Activated gamma-delta T cell (primary cell): ENCODE data around the gene CCDC57.
"Not testable (repeated sequence)": the region's sequence is repeated elsewhere in the genome, so short reads cannot be mapped to it uniquely, and the experiment has no call there.

ENCODE experiments used
- DNase-seq: peaks from one replicate; lab custom pipeline; 2025; lab: John Stamatoyannopoulos, UW

CCDC57 gene

DNA sequence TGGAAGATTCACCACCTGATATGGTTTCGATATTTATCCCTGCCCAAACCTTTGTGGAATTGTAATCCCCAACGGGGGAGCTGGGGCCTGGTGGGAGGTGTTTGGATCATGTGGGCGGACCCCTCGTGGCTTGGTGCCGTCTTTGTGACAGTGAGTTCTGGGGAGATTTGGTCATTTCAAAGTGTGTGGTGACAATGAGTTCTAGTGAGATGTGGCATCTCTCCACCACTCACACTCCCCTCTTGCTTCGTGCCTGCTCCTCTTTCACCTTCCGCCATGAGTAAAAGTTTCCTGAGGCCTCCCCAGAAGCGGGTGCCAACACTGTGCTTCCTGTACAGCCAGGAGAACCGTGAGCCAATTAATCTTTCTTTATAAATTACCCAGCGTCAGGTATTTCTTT is 9.7 kb downstream of the CCDC57 start:
- DNase-seq = no peak

DNA sequence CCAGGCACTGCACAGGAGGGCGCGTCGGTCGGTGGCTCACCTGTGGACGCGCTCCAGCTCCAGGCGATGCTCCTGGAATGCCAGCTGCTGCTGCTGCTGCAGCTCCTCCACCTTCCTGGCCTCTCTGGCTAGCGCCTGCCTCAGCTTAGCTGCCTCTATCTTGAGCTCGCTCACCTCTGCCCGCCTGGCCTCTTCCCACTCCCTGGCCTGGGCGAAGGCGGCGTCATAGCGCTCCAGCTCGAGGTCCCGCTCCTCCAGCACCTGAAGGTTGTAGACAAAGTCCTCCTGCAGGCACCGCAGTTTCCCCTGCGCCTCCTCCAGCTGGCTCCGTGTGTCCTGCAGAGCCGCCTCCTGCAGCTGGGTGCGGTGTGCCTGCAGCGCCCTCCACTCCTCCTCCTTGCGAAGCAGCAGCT is 11.1 kb downstream of the CCDC57 start:
- DNase-seq = no peak

DNA sequence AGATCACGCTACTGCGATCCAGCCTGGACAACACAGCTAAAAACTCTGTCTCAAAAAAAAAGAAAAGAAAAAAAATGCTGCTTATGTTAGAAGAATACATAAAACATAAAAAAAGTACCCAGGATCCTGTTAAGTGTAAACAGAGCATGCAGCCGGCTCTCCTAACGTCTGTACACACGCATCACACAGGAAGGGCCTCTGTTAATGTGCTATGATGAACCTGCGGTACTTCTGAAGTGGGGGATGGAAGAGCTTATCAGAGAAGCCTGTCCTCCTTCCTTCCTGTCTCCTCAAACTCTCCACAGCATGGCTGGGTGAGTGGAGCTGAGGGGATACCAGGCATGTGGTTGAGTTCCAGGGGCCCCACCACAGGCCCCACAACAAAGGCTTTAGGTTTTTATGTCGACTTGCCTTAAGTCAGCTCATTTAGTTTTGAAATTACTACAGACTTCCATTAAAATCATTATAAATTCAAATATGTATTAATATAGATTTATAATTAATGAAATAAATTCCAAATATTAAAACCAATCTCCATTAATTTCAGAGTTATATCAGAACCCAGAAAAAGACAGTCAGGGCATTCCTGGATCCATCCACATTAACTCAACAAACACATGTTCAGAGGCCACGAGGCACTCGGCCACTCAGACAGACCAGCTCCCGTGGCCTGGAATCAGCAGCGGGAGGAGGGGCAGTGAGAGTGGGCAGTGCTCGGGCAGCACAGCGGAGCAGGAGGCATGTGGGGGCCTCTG is 11.7 kb downstream of the CCDC57 start:
- DNase-seq = no peak

DNA sequence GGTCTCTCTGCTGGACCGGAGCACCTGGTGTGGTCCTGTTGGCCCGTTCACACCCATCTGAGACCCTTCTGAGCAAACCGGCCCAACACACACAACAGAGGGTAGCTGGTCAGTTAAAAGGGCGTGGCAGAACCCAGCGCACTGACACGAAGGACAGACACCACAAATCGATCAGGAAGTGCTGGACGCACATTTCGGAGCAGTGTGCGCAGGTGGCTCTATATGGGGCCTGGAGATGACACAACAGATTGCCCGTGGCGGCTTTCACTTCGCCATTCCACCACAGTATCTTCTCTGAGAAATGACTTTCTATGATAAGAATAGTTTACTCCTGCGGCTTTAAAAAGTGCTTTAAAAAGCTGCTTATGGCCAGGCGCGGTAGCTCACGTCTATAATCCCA is 12.5 kb downstream of the CCDC57 start:
- no peak for DNase-seq

DNA sequence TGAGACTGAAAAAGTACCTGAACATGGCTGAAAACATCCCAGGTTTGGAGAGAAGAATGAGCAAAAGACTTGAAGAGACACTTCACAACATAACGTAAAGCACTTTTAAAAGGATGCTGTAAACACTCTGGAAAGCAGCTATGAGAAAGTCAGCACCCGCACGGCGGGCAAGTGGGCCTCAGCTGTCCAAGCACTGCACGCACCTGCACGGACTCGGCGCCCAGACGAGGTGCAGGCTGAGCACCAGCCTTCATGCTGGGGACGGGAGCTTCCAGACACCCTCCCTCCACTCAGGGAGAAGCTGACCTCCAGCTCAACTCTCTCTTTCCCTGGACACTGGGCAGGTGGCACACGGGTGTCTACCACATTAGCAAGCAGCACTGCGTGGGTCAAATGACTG is 13.1 kb downstream of the CCDC57 start:
- no peak for DNase-seq

DNA sequence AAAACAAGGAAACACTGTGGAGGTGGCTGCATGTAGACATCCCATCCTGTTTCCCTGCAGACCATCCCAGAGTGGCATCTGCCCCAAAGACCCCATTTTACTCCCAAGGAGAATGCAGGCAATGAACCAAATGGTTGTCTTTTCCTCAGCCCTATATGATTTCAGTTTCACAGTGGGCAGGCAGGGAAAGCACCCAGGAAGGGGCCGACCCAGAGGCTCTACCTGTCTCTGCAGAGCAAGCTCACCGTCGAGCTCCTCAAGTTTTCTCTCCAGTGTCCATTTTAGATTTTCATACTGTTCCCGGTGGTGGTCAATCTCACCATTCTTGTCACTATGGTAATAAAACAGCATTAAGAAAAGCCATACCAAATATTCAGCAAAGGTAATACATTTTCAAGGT is 14.6 kb downstream of the CCDC57 start:
- no peak for DNase-seq

DNA sequence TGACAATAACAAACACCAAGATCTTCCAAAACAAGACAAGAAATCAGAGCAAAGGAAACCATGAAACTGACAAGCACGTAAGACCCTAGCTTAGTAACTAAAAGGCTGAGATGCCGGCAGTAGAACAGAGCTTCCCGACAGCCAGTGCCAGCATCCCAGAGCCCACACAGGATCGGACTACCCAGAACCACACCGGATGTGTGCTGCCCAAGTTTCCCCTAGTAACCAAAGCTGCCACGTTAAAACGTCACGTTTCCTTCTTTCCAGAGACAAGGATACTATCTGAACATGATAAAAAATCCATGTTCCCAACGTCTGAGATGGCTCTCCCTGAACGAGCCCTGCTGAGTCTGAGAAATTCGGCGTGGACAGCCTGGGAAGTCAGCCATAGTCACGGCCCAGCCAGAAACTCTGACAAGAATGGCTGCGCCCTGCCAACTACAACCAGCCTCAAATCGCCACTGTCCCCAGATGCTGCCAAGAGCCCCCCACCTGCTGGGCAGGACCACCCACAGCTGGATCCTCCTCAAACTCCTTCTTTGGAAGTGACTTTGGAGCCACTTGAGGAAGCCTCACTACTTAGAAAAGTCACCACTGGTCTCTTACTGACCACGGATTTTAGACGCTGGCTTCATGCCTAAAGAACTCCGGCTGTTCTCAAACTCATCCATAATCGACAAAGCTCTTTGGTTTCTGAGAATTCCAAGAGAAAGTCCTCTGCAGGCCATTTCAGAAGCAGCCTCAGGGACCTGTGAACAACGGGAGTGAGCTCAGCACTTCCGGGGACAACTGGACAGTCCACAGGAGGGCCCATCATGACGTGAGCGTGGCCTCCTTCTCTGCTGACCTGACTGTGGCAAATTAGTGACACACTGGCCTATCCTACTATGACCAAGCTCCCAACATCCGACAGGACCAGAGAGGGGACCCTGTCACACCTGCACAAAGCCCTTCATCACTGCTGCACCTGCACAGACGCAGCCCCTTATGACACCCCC is 16.7 kb downstream of the CCDC57 start:
- no peak for DNase-seq

DNA sequence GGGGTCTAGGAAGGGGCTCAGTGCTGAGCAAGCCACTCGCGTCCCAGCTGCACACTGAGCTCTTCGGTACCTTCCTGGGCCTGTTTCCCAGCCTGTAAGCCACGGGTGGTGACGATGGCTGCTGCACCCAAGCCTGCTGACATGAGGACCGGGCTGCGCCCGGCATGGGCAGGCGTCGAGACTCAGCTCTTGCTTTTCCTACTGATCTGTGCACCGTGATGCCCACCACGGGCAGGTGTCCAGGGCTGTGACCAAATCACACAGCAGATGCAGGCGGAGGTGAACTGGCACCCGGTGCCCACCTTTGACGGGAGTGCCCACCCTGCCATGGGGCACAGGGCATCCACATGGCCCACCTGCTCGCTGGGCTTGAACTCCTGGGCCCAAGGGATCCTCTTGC is 17.9 kb downstream of the CCDC57 start:
- no peak for DNase-seq

DNA sequence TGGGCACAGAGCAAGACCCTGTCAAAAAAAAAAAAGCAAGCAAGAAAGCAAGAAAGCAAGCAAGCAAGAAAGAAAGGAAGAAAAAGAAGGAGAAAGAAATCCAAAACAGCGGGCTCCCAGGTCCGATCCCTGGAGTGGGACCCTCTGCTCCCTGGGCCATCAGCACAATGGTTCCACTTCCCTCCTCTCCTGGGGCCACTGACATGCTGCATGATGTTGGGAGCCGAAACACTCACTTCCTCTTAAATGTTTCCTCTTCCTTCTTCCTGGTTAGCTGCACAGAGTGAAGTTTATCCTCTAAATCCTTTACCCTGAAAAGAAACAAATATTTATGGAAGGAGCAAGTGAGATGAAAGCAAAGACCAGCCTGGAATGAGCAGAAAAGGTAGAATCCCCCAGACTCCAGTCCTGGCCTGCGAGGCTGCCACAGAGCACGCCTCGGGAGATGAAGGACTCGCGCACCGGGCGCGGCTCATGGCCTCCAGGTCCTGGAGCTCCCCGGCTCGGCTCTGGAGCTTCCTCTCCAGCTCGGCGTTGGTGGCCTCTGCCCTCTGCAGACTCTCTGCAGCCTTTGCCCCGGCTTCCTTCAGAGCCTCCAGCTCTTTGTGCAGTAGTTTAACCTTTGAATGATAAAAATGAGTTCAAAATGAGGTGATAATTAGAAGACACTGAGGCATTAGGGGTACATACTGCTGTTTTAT is 19.0 kb downstream of the CCDC57 start:
- DNase-seq = no peak

DNA sequence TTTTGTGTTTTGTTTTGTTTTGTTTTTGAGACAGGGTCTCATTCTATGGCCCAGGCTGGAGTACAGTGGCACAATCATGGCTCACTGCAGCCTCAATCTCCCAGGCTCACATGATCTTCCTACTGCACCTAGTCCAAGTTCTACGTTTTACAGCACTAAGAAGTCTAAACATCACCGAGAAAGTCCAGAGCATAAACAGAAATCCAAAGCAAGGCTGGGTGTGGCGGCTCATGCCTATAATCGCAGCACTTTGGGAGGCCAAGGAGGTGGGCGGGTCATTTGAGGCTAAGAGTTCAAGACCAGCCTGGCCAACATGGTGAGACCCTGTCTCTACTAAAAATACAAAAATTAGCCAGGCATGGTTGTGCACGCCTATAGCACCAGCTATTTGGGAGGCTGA is 19.6 kb downstream of the CCDC57 start:
- not testable (repeated sequence) for DNase-seq

DNA sequence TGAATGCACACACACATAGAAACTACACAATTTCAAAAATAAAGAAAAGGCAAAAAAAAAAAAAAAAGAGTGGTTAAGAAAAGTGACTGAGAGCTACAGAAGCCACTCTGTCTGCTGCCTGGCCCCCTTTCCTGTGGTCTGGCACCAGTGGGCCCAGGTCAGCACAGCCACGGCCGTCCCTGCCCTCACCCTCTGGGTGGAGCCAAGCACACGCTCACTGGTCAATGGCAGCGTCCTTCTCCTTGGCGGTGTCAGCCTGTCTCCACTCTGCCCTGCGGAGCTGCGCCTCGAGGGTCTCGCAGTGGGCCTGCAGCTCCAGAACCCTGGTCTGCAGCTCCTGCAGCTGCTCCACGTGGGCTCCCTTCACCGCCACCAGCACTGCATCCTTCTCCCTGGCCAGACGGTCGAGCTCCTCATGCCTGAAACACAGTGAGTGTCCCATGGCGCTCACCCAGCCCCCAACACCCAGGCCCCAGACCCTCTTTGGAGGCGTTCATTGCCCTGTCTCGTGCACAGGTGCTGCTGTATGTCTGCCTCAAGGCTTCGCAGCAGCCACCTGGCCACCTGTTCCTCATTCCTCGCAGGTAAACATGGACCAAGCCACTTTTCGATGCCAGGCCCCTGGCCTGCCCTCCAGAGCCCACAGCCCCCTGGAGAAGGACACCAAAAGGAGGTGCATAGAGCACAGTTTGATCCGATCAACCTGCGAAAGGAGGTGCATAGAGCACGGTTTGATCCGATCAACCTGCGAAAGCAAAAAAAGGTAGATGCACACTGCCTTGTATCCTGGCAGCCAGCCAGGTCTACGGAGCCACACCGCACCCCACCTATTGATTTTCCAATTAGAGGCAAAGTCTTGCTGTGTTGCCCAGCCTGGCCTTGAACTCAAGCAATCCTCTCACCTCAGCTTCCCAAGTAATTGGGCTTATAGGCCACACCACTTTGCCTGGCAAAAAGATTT is 24.4 kb downstream of the CCDC57 start:
- DNase-seq = no peak

DNA sequence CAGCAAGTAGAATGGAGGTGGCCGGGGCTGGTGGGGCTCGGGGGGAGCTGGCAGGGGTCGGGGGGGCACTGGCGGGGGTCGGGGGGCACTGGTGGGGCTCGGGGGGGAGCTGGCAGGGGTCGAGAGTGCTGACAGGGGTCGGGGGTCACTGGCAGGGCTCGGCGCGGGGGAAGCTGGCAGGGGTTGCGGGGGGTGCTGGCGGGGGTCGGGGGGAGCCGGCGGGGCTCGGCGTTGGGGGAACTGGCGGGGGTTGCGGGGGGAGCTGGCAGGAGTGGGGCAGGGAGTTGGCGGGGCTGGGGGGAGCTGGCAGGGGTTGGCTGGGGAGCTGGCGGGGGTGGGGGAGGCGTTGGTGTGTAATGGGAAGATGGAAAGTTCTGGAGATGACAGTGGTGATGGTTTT is 25.1 kb downstream of the CCDC57 start:
- DNase-seq = no peak

DNA sequence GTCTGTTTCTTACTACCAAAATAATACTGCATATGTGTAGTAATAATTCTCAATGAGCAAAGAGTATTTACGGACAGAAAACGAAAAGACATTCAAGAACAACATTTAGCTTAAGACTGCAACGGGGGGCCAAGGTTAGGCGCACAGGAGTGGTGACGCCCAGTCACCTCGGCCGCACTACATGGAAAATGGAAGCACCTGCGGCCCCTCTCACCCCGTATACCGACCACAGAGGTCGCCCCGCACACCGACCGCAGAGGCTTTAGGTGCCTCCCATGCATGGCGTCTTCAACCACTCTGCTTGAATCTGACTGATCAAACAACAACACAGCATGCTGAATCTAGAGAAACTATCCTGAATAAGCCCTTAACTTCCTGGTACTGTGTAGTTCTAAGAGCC is 26.4 kb downstream of the CCDC57 start:
- DNase-seq = no peak

DNA sequence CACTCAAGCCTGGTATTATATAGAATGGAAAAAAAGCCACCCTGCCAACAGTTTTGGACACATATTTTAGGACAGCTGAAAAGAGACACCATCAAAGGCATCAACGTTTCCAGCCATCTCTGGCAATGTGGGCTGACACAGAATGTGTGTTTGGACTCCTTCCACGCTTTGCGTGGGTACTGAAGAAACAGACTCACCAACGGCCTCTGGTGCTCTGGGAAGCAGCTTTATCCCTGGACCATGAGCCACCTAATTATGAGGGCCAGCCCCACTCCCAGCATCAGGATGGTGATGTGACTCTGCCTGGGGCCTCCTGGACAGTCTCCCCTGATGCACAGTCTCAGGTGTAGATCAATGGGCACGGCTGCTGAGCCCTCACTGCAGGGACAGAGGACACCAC is 27.9 kb downstream of the CCDC57 start:
- DNase-seq = no peak

DNA sequence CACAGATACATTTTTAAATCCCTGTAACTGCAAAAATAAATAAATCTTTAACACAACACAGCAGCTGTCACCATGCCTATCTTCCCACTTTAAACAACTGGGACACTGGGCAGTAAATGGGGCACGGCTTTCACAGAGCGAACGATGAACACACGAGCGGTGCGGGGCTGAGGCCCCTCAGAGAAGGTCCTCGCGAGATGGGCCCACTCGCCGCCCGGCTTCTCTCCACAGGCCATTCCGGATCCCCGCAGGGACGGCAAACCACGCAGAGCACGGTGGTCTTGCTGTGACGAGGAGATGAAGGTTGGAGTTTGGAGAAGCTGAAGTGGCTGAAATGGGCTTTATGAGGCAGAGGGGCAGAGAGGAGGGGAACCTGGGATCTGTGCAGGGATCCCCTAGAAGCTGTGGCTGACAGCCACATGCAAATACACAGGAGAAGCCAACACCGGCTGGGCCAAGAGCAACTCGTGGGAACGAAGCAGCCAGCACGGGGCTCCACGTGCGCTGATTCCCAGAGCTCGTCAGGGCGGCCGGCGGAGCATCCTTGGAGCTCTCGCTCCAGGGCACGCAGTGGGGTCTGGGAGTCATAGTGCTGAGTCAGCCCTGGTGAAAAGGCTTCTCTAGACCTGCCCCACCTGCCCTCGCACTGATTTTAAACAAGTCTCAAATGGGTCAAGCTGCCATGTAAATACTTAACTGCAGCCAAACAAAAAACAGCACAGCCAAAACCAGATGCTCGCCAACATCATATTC is 31.7 kb downstream of the CCDC57 start:
- DNase-seq = no peak

DNA sequence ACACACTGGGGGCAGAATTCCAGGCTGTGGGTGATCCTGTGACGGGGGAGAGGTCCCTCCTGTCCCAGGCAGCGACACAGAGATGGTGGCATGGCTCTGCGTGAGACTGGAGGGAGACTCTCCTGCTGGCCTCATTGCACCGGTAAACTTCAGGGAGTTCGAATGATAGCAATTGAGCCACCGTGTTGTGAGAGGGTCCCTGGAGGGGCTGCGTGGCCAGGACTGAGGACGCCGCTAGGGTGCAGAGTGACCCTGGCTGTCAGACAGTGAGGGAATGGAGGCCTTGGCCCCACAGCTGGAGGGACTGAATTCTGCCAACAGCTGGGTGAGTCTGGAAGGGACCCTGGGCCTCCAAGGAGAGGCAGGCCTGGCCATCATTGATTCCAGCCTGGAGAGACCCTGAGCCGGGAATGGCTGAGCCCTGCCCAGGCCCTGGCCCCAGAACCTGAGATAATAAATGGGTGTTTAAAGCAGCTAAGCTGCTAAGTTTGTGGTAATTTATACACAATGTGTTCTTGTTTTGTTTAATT is 32.6 kb downstream of the CCDC57 start:
- no peak for DNase-seq

DNA sequence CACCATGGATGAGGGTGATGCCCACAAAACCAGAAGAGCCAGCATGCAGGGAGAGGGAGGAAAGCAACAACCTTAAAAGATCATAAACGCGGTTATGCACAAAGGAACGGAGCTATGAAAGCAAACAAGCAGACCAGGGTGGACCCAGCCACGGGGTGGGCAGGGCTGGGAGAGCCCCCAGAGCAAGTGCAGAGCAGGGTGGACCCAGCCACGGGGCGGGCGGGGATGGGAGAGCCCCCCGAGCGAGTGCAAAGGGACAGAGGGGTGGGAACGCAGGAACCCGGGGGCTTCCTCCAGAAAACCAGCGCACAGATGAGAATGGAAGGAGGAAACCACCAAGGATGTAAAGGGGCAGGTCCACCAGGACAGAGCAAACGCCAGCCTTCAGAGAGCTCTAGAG is 33.2 kb downstream of the CCDC57 start:
- DNase-seq = no peak

DNA sequence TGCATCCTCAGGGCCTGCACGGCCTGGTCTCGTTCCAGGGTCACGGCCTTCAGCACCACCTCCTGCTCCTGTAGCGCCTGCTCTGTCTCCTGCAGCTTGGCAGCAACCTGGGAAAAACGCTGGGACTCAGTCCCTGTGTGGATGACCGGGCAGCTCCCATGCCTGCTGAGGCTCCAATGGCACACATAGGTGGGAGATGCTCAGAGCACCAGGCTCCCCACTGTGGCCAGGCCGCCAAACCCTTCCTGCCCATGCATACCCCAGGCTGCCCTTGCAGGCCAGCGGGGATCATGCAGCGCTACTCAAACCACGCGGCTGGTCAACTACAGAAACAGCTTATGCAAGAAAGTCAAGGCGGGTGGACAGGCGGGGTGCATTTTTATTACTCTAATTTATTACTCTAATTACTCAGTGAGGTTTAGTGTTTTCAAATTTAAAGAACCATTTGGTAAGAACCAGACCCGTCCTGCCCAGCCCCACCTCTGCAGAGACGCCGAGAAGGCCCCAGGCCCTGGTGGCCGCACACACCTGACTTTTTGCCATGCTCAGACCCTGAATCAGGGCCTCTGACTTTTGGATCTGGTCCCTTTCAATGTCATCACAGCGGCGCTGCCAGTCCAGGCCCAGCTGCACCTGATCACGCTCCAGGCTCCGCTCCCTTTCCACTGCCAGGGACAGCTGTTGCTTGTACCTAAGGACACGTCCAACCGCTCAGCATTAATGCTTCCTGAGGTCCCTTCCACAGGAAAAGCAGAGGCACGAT is 34.0 kb downstream of the CCDC57 start:
- DNase-seq = no peak

DNA sequence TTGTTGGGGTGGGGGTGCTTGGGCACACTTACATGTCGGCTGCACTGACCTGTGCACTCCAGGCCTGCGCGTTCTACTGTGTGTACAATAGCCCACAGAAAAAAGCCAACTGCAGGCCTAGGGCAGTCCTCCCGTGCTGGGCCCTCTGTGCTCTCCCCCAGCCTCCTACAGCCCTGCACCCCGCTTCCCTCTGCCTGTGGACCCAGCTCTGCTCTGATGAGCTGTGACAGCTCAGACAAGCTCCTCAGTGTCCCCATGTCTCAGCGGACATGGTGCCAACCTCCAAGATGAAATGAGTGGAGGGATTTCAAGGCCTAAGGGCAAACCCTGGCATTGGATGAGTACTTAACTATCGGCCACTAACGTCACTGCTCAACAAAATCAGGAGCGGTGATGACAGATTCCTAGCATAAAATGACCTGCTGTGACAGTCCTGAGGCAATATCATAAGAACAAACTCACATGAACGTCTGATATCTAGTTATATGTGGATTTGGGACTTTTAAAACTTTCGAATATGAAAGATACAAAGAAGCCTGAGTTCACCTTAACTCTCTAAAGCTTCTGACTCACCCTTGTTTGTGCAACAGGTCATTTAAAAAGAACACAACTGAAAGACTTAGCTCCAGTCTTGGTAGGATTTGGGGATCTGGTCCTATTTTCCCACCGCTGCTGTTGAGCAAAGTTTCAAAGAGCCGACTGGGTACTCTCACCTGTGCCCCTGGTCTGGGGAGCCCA is 34.7 kb downstream of the CCDC57 start:
- no peak for DNase-seq
